Astrocyte of the cerebellum (primary cell): ENCODE results near the gene PRODH.
"Not testable (repeated sequence)": the region's sequence is repeated elsewhere in the genome, so short reads cannot be mapped to it uniquely, and the experiment has no call there.

Source experiments
- DNase-seq: peaks from one replicate; pipeline ENCODE4 v3.0.0-alpha.2; 2011; ENCODE audit warnings: low read depth
- H3K4me3 ChIP-seq: 2 replicates; pipeline ENCODE4 v1.5.1; 2011; ENCODE audit warnings: mild to moderate bottlenecking, low read depth, low read length, moderate library complexity
- in situ Hi-C: cut with HindIII; loops from 2 replicates; pipeline ENCODE4 v1.10.0; 2017; ENCODE audit warnings: low sequenced_read_pairs
- TF ChIP-seq, protein P1 (sequence below): IDR thresholded peaks from 2 replicates; pipeline ENCODE4 v1.5.1; 2012; ENCODE audit warnings: low read length, low read depth, moderate library complexity, mild to moderate bottlenecking; ENCODE audit errors: missing control alignments

PRODH gene

GRCh38 chr22:18977824-18978425 is 41.8 kb upstream of the PRODH start:
- TF ChIP-seq, protein P1, sequence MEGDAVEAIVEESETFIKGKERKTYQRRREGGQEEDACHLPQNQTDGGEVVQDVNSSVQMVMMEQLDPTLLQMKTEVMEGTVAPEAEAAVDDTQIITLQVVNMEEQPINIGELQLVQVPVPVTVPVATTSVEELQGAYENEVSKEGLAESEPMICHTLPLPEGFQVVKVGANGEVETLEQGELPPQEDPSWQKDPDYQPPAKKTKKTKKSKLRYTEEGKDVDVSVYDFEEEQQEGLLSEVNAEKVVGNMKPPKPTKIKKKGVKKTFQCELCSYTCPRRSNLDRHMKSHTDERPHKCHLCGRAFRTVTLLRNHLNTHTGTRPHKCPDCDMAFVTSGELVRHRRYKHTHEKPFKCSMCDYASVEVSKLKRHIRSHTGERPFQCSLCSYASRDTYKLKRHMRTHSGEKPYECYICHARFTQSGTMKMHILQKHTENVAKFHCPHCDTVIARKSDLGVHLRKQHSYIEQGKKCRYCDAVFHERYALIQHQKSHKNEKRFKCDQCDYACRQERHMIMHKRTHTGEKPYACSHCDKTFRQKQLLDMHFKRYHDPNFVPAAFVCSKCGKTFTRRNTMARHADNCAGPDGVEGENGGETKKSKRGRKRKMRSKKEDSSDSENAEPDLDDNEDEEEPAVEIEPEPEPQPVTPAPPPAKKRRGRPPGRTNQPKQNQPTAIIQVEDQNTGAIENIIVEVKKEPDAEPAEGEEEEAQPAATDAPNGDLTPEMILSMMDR = no peak
- DNase-seq = no peak
- in situ Hi-C loops = no loop called here
- H3K4me3 ChIP-seq = no peak overlapping the region

DNA sequence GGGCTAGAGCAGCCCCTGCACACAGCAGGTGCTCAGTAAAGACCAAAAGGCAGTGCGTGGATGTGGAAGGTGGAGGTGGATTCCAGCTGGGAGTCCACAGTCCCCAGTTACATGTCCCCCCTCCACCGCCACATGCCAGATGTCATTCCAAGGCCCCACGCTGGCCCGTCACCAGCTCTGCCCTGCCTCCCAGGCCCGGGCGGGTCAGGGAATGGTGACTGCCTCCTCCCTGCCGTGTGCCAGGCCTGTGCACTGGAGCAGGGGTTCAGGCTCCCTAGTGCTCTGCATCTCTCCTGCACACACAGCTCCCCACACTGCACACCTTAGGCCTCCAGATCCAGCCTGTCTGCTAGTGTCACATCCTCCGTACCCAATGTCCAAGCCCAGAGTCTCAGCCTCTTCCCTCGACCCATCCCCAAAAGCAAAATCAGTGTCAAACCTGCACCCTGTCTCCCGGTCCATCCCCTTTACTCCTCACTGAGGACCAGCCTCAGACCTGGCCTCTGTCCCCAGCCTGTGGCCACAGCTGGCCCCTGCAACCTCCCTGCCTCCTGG is 40.2 kb upstream of the PRODH start:
- in situ Hi-C loops = no loop called here
- TF ChIP-seq, protein P1 = no peak
- no peak overlapping the region for H3K4me3 ChIP-seq
- no peak for DNase-seq

- TF ChIP-seq, protein P1 = no peak
- H3K4me3 ChIP-seq = no peak overlapping the region
- in situ Hi-C loops = no loop called here
- DNase-seq = no peak
Measured at GRCh38 chr22:18975434-18976196, 39.5 kb upstream of the PRODH start.

DNA sequence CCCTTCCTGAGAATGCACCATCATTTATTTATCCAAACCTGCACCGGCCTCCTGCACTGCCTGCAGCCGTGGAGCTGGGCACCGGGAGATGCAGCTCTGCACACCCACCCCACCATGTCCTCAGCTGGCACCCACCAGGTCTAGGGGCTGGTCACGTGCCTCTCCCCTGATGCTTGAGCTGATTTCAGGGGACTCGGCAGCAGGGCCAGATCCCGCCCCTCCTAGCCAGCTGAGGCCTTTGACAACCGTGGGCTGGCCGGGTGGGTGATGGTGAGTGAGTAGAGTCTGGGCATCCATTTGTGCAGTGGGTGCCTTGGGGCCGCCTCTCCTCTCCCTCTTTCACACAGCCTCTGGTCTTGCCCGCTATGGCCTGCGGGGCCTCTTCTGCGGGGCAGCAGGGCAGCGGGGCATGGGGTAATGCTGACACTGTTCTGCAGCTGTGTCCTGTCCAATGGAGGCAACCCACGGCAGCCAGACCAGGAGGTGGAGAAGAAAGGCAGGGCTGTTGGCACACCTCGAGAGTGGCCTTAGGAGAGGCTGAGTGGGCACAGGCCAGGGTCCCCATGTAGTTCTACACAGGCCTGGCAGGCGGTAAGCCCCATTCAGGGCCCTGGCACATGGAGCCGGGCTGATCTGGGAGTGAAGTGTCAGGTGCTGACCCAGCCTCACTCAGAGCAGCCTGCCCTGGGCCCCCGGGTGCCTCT is 38.5 kb upstream of the PRODH start:
- DNase-seq = no peak
- no peak overlapping the region for H3K4me3 ChIP-seq
- TF ChIP-seq, protein P1 = no peak
- in situ Hi-C loops = no loop called here

- no peak for DNase-seq
- TF ChIP-seq, protein P1 = no peak
- in situ Hi-C loops = no loop called here
- no peak overlapping the region for H3K4me3 ChIP-seq
Measured at GRCh38 chr22:18973264-18974031, 37.4 kb upstream of the PRODH start.

DNA sequence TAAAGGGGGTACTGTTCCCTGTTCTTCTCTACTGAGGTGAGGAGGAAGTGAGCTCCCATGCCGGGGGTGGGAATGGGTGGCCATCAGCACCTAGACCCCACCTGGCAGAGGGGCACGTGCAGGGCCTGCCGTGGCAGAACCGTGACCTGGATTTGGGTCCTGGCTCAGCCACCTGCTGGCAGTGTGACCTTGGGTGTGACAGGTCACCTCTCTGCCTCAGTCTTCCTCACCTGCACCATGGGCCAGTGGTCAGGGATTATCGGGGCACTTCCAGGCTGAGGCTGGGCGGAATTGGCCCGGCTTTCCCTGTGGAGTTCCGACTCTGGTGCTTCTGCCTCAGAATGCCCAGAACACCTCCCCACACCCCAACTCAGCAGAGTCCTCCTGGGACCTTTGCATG is 36.5 kb upstream of the PRODH start:
- H3K4me3 ChIP-seq, in situ Hi-C loops, DNase-seq: not testable (repeated sequence)

DNA sequence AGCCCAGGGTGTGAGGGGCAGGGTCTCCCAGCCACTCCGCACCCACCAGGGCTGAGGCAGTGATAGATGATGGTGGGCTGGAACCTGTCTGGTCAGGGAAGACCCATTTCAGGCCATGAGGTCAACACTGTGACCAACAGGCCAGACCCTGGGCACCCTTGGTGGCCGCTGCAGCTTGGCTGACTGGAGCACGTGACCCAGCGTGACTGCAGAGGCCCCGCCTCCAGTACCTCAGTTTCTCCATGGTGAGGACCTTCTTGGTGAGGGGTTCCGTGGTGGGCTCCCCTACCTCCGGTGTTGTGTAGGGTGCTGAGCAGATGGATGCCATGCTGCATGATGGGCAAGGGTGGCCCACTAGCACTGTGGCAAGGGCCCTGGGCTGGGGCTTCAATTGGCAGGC is 35.9 kb upstream of the PRODH start:
- H3K4me3 ChIP-seq, DNase-seq, in situ Hi-C loops: not testable (repeated sequence)
